A673 (cell line): ENCODE measurements around the gene ME1.
"Not testable (repeated sequence)": the region's sequence is repeated elsewhere in the genome, so short reads cannot be mapped to it uniquely, and the experiment has no call there.

Experiments
- CTCF ChIP-seq: fragments of 300-800, 200-600 bp; sonication (generic); conservative IDR thresholded peaks from 2 replicates; pipeline ENCODE4 v1.5.1; 2017; ENCODE audit warnings: low read depth, mild to moderate bottlenecking, antibody characterized with exemption, low read length, moderate library complexity, mixed read lengths
- EZH2 ChIP-seq: fragments of 200-600 bp; sonication (generic); IDR thresholded peaks from 2 replicates; pipeline ENCODE4 v1.6.1; 2017; ENCODE audit warnings: borderline replicate concordance, low read depth, mild to moderate bottlenecking, mixed read lengths, antibody characterized with exemption, low read length; ENCODE audit not compliant: poor library complexity, severe bottlenecking

GRCh38 chr6:83444086-83444699 is 13.3 kb upstream of the ME1 start:
- TF ChIP-seq CTCF, EZH2: not testable (repeated sequence)
